GM11168 (cell line): ENCODE data around the gene LRRC8C.

Source experiments
- in situ Hi-C: fragments of 300-500 bp; cut with MboI; formaldehyde crosslinking; loops from one replicate; pipeline ENCODE4 v1.12.0; 2022; ENCODE audit warnings: low sequenced_read_pairs; ENCODE audit not compliant: unreplicated experiment

Gene LRRC8C

GRCh38 chr1:89755591-89755990 lies 122.7 kb downstream of the LRRC8C start:
- in situ Hi-C loops = loop anchor here (5.0 to 10.0 kb wide), 2 partner anchors 53 to 281 kb away; no protein-coding TSS in a partner anchor

- in situ Hi-C loops = loop anchor here (5.0 to 10.0 kb wide), 2 partner anchors 55 to 283 kb away; no protein-coding TSS in a partner anchor
These were observed 124.6 kb downstream of the LRRC8C start for GRCh38 chr1:89757532-89757931.

GRCh38 chr1:89758156-89758555 lies 125.2 kb downstream of the LRRC8C start:
- in situ Hi-C loops = loop anchor here (5.0 to 10.0 kb wide), 2 partner anchors 56 to 283 kb away; no protein-coding TSS in a partner anchor

GRCh38 chr1:89759036-89759435 lies 126.1 kb downstream of the LRRC8C start:
- in situ Hi-C loops = loop anchor here (5.0 to 10.0 kb wide), 2 partner anchors 57 to 284 kb away; no protein-coding TSS in a partner anchor

- in situ Hi-C loops = loop anchor here (5.0 to 10.0 kb wide), 2 partner anchors 128 to 266 kb away; partner anchors contain the start of gene LRRC8C
These were observed 127.6 kb downstream of the LRRC8C start for GRCh38 chr1:89760496-89760895.

- in situ Hi-C loops = loop anchor here (5.0 to 10.0 kb wide), 2 partner anchors 129 to 267 kb away; partner anchors contain the start of gene LRRC8C
These were observed 128.4 kb downstream of the LRRC8C start for GRCh38 chr1:89761338-89761737.

GRCh38 chr1:89761901-89762300 lies 129.0 kb downstream of the LRRC8C start:
- in situ Hi-C loops = loop anchor here (5.0 to 10.0 kb wide), 2 partner anchors 130 to 267 kb away; partner anchors contain the start of gene LRRC8C

GRCh38 chr1:89762386-89762778 lies 129.5 kb downstream of the LRRC8C start:
- in situ Hi-C loops = loop anchor here (5.0 to 10.0 kb wide), 2 partner anchors 130 to 268 kb away; partner anchors contain the start of gene LRRC8C

- in situ Hi-C loops = loop anchor here (5.0 to 10.0 kb wide), 2 partner anchors 131 to 268 kb away; partner anchors contain the start of gene LRRC8C
These were observed 130.1 kb downstream of the LRRC8C start for GRCh38 chr1:89762779-89763648.

GRCh38 chr1:89763649-89763986 lies 130.7 kb downstream of the LRRC8C start:
- in situ Hi-C loops = loop anchor here (5.0 to 10.0 kb wide), 2 partner anchors 131 to 269 kb away; partner anchors contain the start of gene LRRC8C

- in situ Hi-C loops = loop anchor here (10.0 kb wide), 1 partner anchor 271 kb away; no protein-coding TSS in a partner anchor
These were observed 132.9 kb downstream of the LRRC8C start for GRCh38 chr1:89765774-89766173.

- in situ Hi-C loops = loop anchor here (10.0 kb wide), 1 partner anchor 273 kb away; no protein-coding TSS in a partner anchor
These were observed 134.7 kb downstream of the LRRC8C start for GRCh38 chr1:89767618-89768017.
